Lung (tissue), 12 donors: ENCODE measurements around the gene ATP8A1. TPM values are rescaled to one million over a fixed set of nuclear protein-coding genes. Genes with fewer than 3 reads are reported as not detected.

Experiments used
- ATAC-seq: fragments of 200-7000 bp; cut with Tn5 transposase; one replicate; pipeline ENCODE4 v1.9.1; 2020; ENCODE audit warnings: moderate number of reproducible peaks; ENCODE audit not compliant: insufficient read depth, low FRiP score
- DNase-seq, 3 donors: peaks; one replicate each; pipeline ENCODE4 v3.0.0-alpha.2; 2013 to 2017
- H3K27ac ChIP-seq, 2 donors: one replicate each; pipeline ENCODE4 v1.5.1; 2013; ENCODE audit warnings: mild to moderate bottlenecking in 2 of 2, moderate library complexity in 2 of 2, control low read depth in 1 of 2, inconsistent platforms in 1 of 2, low read depth in 1 of 2, low read length in 1 of 2
- H3K27me3 ChIP-seq, 3 donors: one replicate each; pipeline ENCODE4 v1.5.1; 2013; ENCODE audit warnings: low read length in 2 of 3; ENCODE audit not compliant: control insufficient read depth in 3 of 3, insufficient read depth in 3 of 3
- H3K36me3 ChIP-seq, 4 donors: one replicate each; pipeline ENCODE4 v1.5.1; 2013; ENCODE audit warnings: low read length in 4 of 4, mild to moderate bottlenecking in 1 of 4, moderate library complexity in 1 of 4; ENCODE audit not compliant: control insufficient read depth in 4 of 4, insufficient read depth in 4 of 4
- H3K4me1 ChIP-seq, 5 donors: one replicate each; pipeline ENCODE4 v1.5.1; 2013; ENCODE audit warnings: low read length in 5 of 5, mild to moderate bottlenecking in 2 of 5, moderate library complexity in 1 of 5; ENCODE audit not compliant: control insufficient read depth in 5 of 5, insufficient read depth in 5 of 5
- H3K4me3 ChIP-seq: one replicate; pipeline ENCODE4 v1.5.1; 2013; ENCODE audit warnings: mild to moderate bottlenecking, control low read depth, moderate library complexity
- H3K9ac ChIP-seq, 2 donors: one replicate each; pipeline ENCODE4 v1.5.1; 2013; ENCODE audit warnings: low read length in 2 of 2, control low read depth in 1 of 2; ENCODE audit not compliant: insufficient read depth in 1 of 2
- H3K9me3 ChIP-seq, 4 donors: one replicate each; pipeline ENCODE4 v1.5.1; 2013; ENCODE audit warnings: low read length in 3 of 4, mild to moderate bottlenecking in 1 of 4, moderate library complexity in 1 of 4; ENCODE audit not compliant: control insufficient read depth in 4 of 4, insufficient read depth in 3 of 4
- CTCF ChIP-seq: IDR thresholded peaks from 2 replicates; pipeline ENCODE4 v1.5.1; 2012; ENCODE audit warnings: mild to moderate bottlenecking; ENCODE audit errors: control extremely low read depth, extremely low read depth
- WGBS, 2 donors: extraction: QIAGEN DNeasy Blood & Tissue Kit; methylation state at CpG; one replicate each; pipeline ENCODE4 v1.1.7; 2013; 5-methylcytosine and 5-hydroxymethylcytosine counted together
- polyA plus RNA-seq, 2 donors: library from polyadenylated mRNA; stranded (reverse); fragments of 200-250 nt; gene quantifications; one replicate each; pipeline ENCODE4 v1.2.1, GENCODE V29; 2013
- total RNA-seq, 2 donors: library from RNA; depleted of rRNA in 1 of 2; stranded (reverse); fragments of >200 nt in 1 of 2; gene quantifications; one replicate each; pipeline ENCODE4 v1.2.1, GENCODE V29; 2014 to 2021
- donor health status: control.
- donor health status: control.
- donor health status: Bipolar disorder and iron deficiency.
- donor health status: healthy.
- donor health status: DM: yes; HTN: yes; CAD: no.

ATP8A1 gene
- total and polyA plus RNA-seq, 4 donors = 13.8 to 297 (median 48.9) TPM

- Histone ChIP-seq H3K9me3 (peaks cover 0 to 2% (median 0%) of the 10 kb centered on the region in 4 donors), H3K4me1 (peaks cover 4 to 33% (median 8%) of the 10 kb centered on the region in 5 donors), H3K27ac (no peak overlapping the region), H3K4me3 (no peak overlapping the region), H3K27me3 (no peaks in the 10 kb centered on the region), H3K9ac (no peak overlapping the region), H3K36me3 (no peaks in the 10 kb centered on the region)
- no peak for DNase-seq
- 71 to 83% methylated on average over 1 of the region's 1 CpG for WGBS, 2 donors
- no peak for TF ChIP-seq CTCF
- no peak for ATAC-seq
These were observed 15.2 kb downstream of the ATP8A1 start for GRCh38 chr4:42641656-42642055.

- DNase-seq (no peak), ATAC-seq (no peak)
- H3K9me3 ChIP-seq = peaks cover 0 to 2% (median 0%) of the 10 kb centered on the region in 4 donors
- no peak overlapping the region for H3K27ac ChIP-seq
- H3K9ac ChIP-seq = no peak overlapping the region
- H3K4me3 ChIP-seq = no peak overlapping the region
- H3K27me3 ChIP-seq = no peaks in the 10 kb centered on the region
- TF ChIP-seq CTCF = no peak
- peaks cover 4 to 29% (median 8%) of the 10 kb centered on the region in 5 donors for H3K4me1 ChIP-seq
- H3K36me3 ChIP-seq = no peaks in the 10 kb centered on the region
These were observed 15.7 kb downstream of the ATP8A1 start for GRCh38 chr4:42641161-42641560.

GRCh38 chr4:42640613-42641012 lies 16.3 kb downstream of the ATP8A1 start:
- ATAC-seq (no peak), DNase-seq (no peak)
- WGBS, 2 donors = 57 to 65% methylated on average over 3 of the region's 3 CpGs
- no peak for TF ChIP-seq CTCF
- H3K27me3 ChIP-seq = no peaks in the 10 kb centered on the region
- peaks cover 0 to 2% (median 0%) of the 10 kb centered on the region in 4 donors for H3K9me3 ChIP-seq
- no peak overlapping the region for H3K9ac ChIP-seq
- H3K4me1 ChIP-seq = peaks cover 4 to 26% (median 8%) of the 10 kb centered on the region in 5 donors
- no peaks in the 10 kb centered on the region for H3K36me3 ChIP-seq
- H3K4me3 ChIP-seq = no peak overlapping the region
- peak overlapping the region in 1 of 2 donors; percentile 14 for H3K27ac ChIP-seq

DNA sequence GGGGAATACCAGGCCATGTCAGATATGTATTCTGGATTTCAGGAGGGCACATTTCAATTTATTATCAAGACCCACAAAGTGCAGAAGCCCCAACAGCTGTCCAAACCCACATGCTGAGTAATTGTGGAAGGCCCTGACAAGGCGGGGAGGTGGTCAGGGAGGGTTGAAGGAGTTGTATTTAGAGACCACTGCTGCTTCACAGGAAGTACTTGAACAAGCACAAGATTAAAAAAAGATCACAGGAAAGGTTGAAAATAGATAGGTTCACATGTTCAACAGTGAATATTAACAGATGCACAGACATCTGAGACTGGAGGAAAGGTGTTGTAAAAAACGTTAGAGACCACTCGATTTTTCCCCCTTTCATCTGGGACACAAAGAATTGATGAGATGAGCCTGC lies 17.9 kb downstream of the ATP8A1 start:
- TF ChIP-seq CTCF = no peak
- WGBS, 2 donors = 17 to 39% methylated on average over 3 of the region's 3 CpGs
- DNase-seq (no peak), ATAC-seq (no peak)
- H3K9me3 ChIP-seq = peaks cover 0 to 2% (median 0%) of the 10 kb centered on the region in 4 donors
- H3K9ac ChIP-seq = no peak overlapping the region
- H3K4me1 ChIP-seq = peaks cover 4 to 19% (median 8%) of the 10 kb centered on the region in 5 donors
- H3K27ac ChIP-seq = no peak overlapping the region
- H3K36me3 ChIP-seq = no peaks in the 10 kb centered on the region
- no peak overlapping the region for H3K4me3 ChIP-seq
- H3K27me3 ChIP-seq = no peaks in the 10 kb centered on the region
